GM21423 (cell line): ENCODE measurements around the gene NCMAP.

Source experiments
- ATAC-seq: cut with Tn5 transposase; IDR thresholded peaks from one replicate; pipeline ENCODE4 v1.9.1; 2021; ENCODE audit warnings: mild to moderate bottlenecking, moderate library complexity; ENCODE audit not compliant: unreplicated experiment

The NCMAP gene

GRCh38 chr1:24621121-24621520 lies 65.2 kb downstream of the NCMAP start:
- no peak for ATAC-seq

GRCh38 chr1:24622218-24622617 lies 66.3 kb downstream of the NCMAP start:
- no peak for ATAC-seq

- no peak for ATAC-seq
Measured at GRCh38 chr1:24632832-24633175, 76.9 kb downstream of the NCMAP start.

GRCh38 chr1:24635195-24635843 lies 79.4 kb downstream of the NCMAP start:
- no peak for ATAC-seq

GRCh38 chr1:24636661-24637357 lies 80.9 kb downstream of the NCMAP start:
- ATAC-seq: no peak

- no peak for ATAC-seq
Measured at GRCh38 chr1:24639094-24639493, 83.2 kb downstream of the NCMAP start.

GRCh38 chr1:24639881-24640280 lies 84.0 kb downstream of the NCMAP start:
- ATAC-seq: no peak

GRCh38 chr1:24640288-24640687 lies 84.4 kb downstream of the NCMAP start:
- ATAC-seq: no peak

GRCh38 chr1:24641646-24642151 lies 85.8 kb downstream of the NCMAP start:
- no peak for ATAC-seq

GRCh38 chr1:24642481-24643362 lies 86.8 kb downstream of the NCMAP start, which contains the start of gene SRRM1:
TSS of gene SRRM1 (plus strand) at chr1:24643302. CDS start at chr1:24643327, 25 bp downstream.
- peak; percentile 90 for ATAC-seq

- ATAC-seq: peak; percentile 17
Measured at GRCh38 chr1:24643363-24644099, 87.6 kb downstream of the NCMAP start.

GRCh38 chr1:24644100-24644384 lies 88.2 kb downstream of the NCMAP start:
- no peak for ATAC-seq

- ATAC-seq: no peak
Measured at GRCh38 chr1:24648919-24649318, 93.0 kb downstream of the NCMAP start.

- ATAC-seq: no peak
Measured at GRCh38 chr1:24652382-24652781, 96.5 kb downstream of the NCMAP start.

GRCh38 chr1:24654010-24654409 lies 98.1 kb downstream of the NCMAP start:
- ATAC-seq: no peak

GRCh38 chr1:24656046-24656445 lies 100.2 kb downstream of the NCMAP start:
- ATAC-seq: no peak

GRCh38 chr1:24657781-24658180 lies 101.9 kb downstream of the NCMAP start:
- ATAC-seq: no peak
